ENCODE measurements around the gene CLEC2D.

The CLEC2D gene, protein sequence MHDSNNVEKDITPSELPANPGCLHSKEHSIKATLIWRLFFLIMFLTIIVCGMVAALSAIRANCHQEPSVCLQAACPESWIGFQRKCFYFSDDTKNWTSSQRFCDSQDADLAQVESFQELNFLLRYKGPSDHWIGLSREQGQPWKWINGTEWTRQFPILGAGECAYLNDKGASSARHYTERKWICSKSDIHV

GRCh38 chr12:9669534-9669933 lies at the start of gene CLEC2D:
Gene CLEC2D, plus strand, starts transcription at chr12:9669713. Its CDS starts 22 bp downstream, at chr12:9669735.
- peak; percentile 47 for DNase-seq

DNA sequence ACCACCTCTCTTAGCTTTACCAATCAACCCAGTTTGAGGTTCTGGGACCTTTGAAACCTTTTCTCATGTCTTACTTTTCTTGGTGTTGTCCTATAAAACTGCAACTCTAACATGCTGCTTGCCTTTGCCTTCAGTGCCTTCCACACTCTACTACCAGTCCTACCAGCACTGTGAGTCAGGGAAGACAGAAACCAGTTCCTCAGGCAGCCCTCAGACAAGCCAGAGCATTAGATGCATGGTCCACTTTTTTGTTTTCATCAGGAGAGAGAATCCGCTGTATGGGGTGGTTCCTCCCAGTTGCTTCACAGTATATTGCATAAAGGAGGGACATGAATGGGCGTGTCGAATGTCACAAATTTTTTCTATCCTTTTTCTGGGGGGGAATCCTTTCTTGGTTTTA lies 44.5 kb upstream of the CLEC2D start:
- DNase-seq: no peak

GRCh38 chr12:9626291-9626690 lies 43.2 kb upstream of the CLEC2D start:
- DNase-seq: no peak

- no peak for DNase-seq
These were observed 42.7 kb upstream of the CLEC2D start for GRCh38 chr12:9626821-9627220.

GRCh38 chr12:9632766-9633165 lies 36.7 kb upstream of the CLEC2D start:
- DNase-seq: no peak

DNA sequence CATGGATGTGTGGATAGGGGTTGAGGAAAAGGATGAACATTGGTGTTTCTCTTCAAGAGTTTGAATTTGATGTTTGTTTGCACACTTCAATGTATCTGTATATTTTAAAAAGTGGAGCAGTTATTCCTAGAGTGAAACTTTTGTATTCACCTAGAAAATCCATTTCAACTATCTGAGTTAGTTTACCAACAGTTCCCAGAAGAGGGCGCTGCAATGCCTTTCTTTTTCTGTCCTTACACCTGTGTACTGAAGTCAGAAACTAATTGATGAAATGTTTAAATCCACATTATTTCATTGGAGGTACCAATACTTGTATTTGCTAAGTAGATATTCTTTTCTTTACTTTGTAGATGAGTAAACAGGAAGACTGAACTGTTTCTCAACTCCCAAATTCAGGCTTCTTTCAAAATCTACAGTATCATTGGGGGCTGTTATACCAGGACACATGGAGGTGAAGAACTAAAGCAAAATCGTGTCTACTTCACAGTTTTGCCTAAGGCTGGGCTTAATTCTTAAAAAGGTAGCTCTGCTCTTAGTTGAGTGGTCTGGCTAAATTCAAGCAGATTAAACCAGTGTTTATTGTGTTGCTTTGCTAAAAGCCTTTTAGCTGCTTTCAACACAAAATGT lies 35.2 kb upstream of the CLEC2D start:
- peak; percentile 87 for DNase-seq

- DNase-seq: no peak
These were observed 34.4 kb upstream of the CLEC2D start for GRCh38 chr12:9634969-9635754.

- no peak for DNase-seq
These were observed 33.2 kb upstream of the CLEC2D start for GRCh38 chr12:9636150-9636850.

DNA sequence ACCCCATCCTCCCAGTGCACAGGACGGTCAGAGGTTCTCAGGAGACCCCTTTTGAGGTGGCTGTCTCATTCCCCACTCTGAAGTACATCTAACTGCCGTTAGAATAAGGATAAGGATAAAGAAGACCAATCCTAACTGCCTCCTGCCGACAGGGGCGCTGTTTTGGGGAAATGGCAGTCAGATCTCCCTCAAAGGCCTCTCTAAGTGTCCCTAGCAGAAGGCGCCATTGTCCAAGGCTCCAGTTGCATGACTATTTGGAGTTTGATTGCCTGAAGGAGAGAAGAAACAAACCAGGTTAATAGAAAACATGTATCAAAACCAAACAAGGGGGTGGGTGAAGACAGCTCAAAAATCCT lies 32.7 kb upstream of the CLEC2D start:
- DNase-seq: peak; percentile 23

- no peak for DNase-seq
These were observed 29.5 kb upstream of the CLEC2D start for GRCh38 chr12:9640024-9640423.

DNA sequence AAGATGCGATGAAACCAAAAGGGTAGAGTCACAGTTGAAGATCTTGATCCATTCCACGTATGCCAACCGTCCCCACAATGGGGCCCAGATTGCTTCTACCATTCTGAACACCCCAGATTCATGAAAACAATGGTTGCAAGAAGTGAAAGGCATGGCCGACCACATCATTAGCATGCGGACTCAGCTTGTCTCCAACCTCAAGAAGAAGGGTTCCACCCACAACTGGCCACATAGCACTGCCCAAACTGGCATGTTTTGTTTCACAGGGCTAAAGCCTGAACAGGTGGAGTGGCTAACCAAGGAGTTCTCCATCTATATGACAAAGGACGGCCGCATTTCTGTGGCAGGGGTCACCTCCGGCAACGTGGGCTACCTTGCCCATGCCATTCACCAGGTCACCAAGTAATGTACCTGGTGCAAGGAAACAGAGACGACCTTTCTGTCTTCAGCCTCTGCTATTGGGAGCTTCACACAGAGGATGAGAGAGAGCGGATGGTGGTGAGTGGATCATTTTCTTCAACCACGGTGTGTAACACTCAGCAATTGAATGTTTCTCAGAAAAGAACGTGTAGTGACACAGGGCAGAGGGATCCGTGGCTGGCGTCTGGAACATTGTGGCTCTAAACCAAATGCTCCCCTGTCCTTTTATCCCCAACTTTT lies 26.8 kb upstream of the CLEC2D start:
- DNase-seq: no peak

DNA sequence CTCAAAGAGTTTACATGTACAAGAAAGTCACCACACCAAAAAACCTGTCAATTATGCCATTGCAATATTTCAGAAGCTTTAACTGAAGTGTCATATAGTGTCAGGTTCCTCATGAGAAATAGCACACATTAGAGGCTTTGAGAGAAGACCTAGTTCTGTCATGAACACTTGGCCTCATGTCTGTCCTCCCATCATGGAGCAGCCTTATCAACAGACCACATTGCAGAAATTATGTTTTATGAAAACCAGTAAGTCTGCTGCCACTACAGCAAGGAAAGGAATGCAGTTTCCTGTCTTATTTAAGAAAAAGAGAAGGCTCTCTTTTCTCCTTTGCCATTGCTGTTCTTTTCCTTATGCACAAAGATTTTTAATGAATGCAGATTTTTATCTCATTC lies 26.2 kb upstream of the CLEC2D start:
- no peak for DNase-seq

- peak; percentile 51 for DNase-seq
These were observed 24.4 kb upstream of the CLEC2D start for GRCh38 chr12:9644985-9645551.

- DNase-seq: no peak
These were observed 22.4 kb upstream of the CLEC2D start for GRCh38 chr12:9646794-9647781.

- peak; percentile 94 for DNase-seq
These were observed 21.4 kb upstream of the CLEC2D start for GRCh38 chr12:9647825-9648700.

- no peak for DNase-seq
These were observed 20.6 kb upstream of the CLEC2D start for GRCh38 chr12:9648701-9649531.

GRCh38 chr12:9649532-9649940 lies 20.0 kb upstream of the CLEC2D start:
- DNase-seq: peak; percentile 57

DNA sequence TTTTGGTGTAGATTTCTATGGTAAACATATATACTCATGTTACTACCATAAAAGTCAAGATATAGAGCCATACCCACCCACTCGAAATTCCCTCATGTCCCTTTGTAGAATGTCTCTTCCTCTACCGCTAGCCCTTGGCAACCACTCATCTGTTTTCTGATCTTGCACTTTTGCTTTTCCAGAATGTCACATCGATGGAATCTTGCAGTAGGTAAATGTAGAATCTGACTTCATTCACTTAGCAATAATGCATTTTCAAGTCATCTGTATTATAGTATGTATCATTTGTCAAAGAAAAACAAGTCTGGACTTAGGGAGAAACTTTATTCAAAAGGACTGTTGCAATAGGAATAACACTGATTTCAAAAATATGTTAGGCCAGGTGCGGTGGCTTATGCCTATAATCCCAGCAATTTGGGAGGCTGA lies 19.3 kb upstream of the CLEC2D start:
- no peak for DNase-seq

GRCh38 chr12:9651265-9651729 lies 18.2 kb upstream of the CLEC2D start:
- DNase-seq: peak; percentile 80

Measured in activated CD4-positive, alpha-beta T cell treated with anti-CD3 and anti-CD28 coated beads for 48 hours (primary cell).